Chondrocyte (in vitro differentiated cells): Measurements from ENCODE around the gene ZBTB39. TPM values are rescaled to one million over a fixed set of nuclear protein-coding genes. Genes with fewer than 3 reads are reported as not detected.

Source experiments
- DNase-seq: peaks from one replicate; pipeline ENCODE4 v3.0.0; 2021; ENCODE audit warnings: mixed read lengths, low spot score
- H3K27ac Mint-ChIP-seq: one replicate; pipeline ENCODE4 v1.8.0; 2021; ENCODE audit warnings: mild to moderate bottlenecking, moderate library complexity, mixed read lengths; ENCODE audit not compliant: unreplicated experiment
- H3K27me3 Mint-ChIP-seq: 2 replicates; pipeline ENCODE4 v1.8.0; 2021; ENCODE audit warnings: low read depth, mixed read lengths
- H3K36me3 Mint-ChIP-seq: 2 replicates; pipeline ENCODE4 v1.8.0; 2021; ENCODE audit warnings: low read depth, mixed read lengths
- H3K4me1 Mint-ChIP-seq: 2 replicates; pipeline ENCODE4 v1.8.0; 2021; ENCODE audit warnings: low read depth, mild to moderate bottlenecking, mixed read lengths
- H3K4me3 Mint-ChIP-seq: one replicate; pipeline ENCODE4 v1.8.0; 2021; ENCODE audit warnings: mild to moderate bottlenecking, moderate library complexity, mixed read lengths; ENCODE audit not compliant: unreplicated experiment
- H3K9me3 Mint-ChIP-seq: 2 replicates; pipeline ENCODE4 v1.8.0; 2021; ENCODE audit warnings: low read depth, mixed read lengths
- CTCF ChIP-seq: fragments of 200-600 bp; sonication (generic); IDR thresholded peaks from 2 replicates; pipeline ENCODE4 v1.5.0; 2021; ENCODE audit warnings: antibody characterized with exemption, mild to moderate bottlenecking, moderate library complexity
- total RNA-seq: library from RNA; stranded (reverse); gene quantifications from 3 replicates; pipeline ENCODE4 v1.2.1, GENCODE V29; 2021

The ZBTB39 gene
- total RNA-seq, 1 donor from 2014 or later, result 6.1 TPM

GRCh38 chr12:56999456-56999855, 6.9 kb downstream of the ZBTB39 start:
- Mint-ChIP-seq H3K27ac (no peak overlapping the region), H3K36me3 (peaks cover 26% of the 10 kb centered on the region), H3K4me3 (no peak overlapping the region), H3K27me3 (no peaks in the 10 kb centered on the region), H3K9me3 (no peaks in the 10 kb centered on the region), H3K4me1 (peaks cover 11% of the 10 kb centered on the region)
- no peak for DNase-seq
- no peak for TF ChIP-seq CTCF

GRCh38 chr12:56998981-56999380, 7.4 kb downstream of the ZBTB39 start:
- TF ChIP-seq CTCF, result no peak
- Mint-ChIP-seq H3K36me3 (peaks cover 21% of the 10 kb centered on the region), H3K27ac (no peak overlapping the region), H3K9me3 (no peaks in the 10 kb centered on the region), H3K4me1 (peaks cover 8% of the 10 kb centered on the region), H3K4me3 (no peak overlapping the region), H3K27me3 (no peaks in the 10 kb centered on the region)
- no peak for DNase-seq

DNA sequence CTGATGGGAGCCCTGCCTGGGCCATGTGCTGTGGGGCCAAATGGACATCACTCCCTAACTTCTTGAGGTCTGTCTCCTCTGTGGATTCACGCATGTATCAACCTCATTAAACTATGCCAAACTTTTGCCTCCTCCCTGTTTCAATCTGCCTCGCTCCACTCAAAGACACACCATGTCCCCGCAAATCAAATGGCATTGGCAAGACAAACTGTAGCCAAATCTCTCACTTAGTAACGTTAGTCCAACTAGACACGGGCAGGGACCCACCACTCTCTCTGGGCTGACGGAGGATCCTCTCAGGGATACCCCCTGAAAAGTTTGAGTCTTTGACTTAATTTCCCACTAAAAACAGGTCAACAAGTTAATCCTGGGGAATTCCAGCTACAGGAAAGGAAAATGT, 8.0 kb downstream of the ZBTB39 start:
- Mint-ChIP-seq H3K27ac (no peak overlapping the region), H3K36me3 (peaks cover 15% of the 10 kb centered on the region), H3K4me1 (peaks cover 8% of the 10 kb centered on the region), H3K27me3 (no peaks in the 10 kb centered on the region), H3K9me3 (no peaks in the 10 kb centered on the region), H3K4me3 (no peak overlapping the region)
- DNase-seq, result no peak
- no peak for TF ChIP-seq CTCF

GRCh38 chr12:56996793-56997545, 9.4 kb downstream of the ZBTB39 start:
- Mint-ChIP-seq H3K4me3 (no peak overlapping the region), H3K27ac (no peak overlapping the region)
- TF ChIP-seq CTCF, result no peak

DNA sequence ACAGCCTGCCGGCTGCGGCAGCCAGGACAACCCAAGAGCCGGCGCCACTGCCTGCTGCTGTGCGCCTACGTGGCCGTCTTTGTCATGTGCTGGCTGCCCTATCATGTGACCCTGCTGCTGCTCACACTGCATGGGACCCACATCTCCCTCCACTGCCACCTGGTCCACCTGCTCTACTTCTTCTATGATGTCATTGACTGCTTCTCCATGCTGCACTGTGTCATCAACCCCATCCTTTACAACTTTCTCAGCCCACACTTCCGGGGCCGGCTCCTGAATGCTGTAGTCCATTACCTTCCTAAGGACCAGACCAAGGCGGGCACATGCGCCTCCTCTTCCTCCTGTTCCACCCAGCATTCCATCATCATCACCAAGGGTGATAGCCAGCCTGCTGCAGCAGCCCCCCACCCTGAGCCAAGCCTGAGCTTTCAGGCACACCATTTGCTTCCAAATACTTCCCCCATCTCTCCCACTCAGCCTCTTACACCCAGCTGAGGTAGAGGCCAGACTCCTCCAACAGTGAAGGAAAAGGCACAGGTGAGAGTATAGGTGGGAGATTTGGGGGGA, 10.3 kb downstream of the ZBTB39 start:
- H3K9me3 Mint-ChIP-seq, result no peaks in the 10 kb centered on the region
- DNase-seq, result no peak
- H3K4me3 Mint-ChIP-seq, result no peak overlapping the region
- H3K4me1 Mint-ChIP-seq, result no peaks in the 10 kb centered on the region
- H3K27ac Mint-ChIP-seq, result no peak overlapping the region
- TF ChIP-seq CTCF, result no peak
- peaks cover 5% of the 10 kb centered on the region for H3K36me3 Mint-ChIP-seq
- no peaks in the 10 kb centered on the region for H3K27me3 Mint-ChIP-seq

More at GRCh38 chr12:56996793-56997545, 9.4 kb downstream of the ZBTB39 start:
- DNase-seq, result no peak
- Mint-ChIP-seq H3K36me3 (peaks cover 7% of the 10 kb centered on the region), H3K9me3 (no peaks in the 10 kb centered on the region), H3K27me3 (no peaks in the 10 kb centered on the region), H3K4me1 (peaks cover 5% of the 10 kb centered on the region)
